GM23248 (cell line): Measurements from ENCODE around the gene GPR162.

ENCODE experiments used
- EZH2 ChIP-seq: fragments of 200-600 bp; sonication (generic); IDR thresholded peaks from 2 replicates; pipeline ENCODE4 v1.6.1; 2018; ENCODE audit warnings: antibody characterized with exemption, mild to moderate bottlenecking; ENCODE audit not compliant: insufficient read depth, poor library complexity, severe bottlenecking
- EZH2phosphoT487 ChIP-seq: fragments of 200-600 bp; sonication (generic); IDR thresholded peaks from 2 replicates; pipeline ENCODE4 v1.6.1; 2018; ENCODE audit warnings: antibody characterized with exemption, moderate library complexity, mild to moderate bottlenecking, low read depth; ENCODE audit not compliant: insufficient read depth

DNA sequence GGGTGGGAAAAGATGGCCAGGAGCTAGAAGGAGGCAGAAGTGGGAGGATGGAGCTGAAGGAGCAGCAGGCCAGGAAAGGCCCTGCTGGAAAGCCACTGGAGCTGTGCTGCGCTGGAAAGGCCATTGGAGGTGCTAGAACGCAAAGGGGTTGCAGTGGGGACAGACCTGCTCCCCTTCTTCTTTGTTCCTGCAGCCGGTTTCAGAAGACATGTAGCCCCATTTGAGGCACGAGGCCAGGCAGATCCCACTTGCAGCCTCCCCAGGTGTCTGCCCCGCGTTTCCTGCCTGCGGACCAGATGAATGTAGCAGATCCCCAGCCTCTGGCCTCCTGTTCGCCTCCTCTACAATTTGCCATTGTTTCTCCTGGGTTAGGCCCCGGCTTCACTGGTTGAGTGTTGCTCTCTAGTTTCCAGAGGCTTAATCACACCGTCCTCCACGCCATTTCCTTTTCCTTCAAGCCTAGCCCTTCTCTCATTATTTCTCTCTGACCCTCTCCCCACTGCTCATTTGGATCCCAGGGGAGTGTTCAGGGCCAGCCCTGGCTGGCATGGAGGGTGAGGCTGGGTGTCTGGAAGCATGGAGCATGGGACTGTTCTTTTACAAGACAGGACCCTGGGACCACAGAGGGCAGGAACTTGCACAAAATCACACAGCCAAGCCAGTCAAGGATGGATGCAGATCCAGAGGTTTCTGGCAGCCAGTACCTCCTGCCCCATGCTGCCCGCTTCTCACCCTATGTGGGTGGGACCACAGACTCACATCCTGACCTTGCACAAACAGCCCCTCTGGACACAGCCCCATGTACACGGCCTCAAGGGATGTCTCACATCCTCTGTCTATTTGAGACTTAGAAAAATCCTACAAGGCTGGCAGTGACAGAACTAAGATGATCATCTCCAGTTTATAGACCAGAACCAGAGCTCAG, 2.3 kb upstream of the GPR162 start:
- no peak for TF ChIP-seq EZH2
- no peak for TF ChIP-seq EZH2phosphoT487
